ENCODE results near the gene LGALS3BP.

DNA sequence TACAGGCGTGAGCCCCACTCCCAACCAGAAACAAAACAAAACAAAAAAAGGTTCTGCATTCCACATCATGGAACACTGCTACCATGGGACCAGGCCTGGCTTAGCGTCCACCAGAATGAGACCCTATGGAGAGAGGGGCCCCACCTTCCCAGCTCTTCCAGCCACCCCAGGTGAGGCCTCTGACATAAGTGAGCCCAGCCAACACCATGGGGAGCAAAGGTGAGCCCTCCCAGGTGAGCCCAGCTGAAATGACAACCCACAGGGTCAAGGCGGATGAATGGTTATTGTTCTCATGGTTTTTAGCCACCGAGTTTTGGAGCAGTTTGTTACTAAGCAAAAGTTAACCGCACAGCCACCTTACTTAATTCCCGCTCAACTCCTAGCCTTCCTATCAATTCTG, 16.3 kb downstream of the LGALS3BP start:
- TF ChIP-seq, protein P1, sequence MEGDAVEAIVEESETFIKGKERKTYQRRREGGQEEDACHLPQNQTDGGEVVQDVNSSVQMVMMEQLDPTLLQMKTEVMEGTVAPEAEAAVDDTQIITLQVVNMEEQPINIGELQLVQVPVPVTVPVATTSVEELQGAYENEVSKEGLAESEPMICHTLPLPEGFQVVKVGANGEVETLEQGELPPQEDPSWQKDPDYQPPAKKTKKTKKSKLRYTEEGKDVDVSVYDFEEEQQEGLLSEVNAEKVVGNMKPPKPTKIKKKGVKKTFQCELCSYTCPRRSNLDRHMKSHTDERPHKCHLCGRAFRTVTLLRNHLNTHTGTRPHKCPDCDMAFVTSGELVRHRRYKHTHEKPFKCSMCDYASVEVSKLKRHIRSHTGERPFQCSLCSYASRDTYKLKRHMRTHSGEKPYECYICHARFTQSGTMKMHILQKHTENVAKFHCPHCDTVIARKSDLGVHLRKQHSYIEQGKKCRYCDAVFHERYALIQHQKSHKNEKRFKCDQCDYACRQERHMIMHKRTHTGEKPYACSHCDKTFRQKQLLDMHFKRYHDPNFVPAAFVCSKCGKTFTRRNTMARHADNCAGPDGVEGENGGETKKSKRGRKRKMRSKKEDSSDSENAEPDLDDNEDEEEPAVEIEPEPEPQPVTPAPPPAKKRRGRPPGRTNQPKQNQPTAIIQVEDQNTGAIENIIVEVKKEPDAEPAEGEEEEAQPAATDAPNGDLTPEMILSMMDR (IDR thresholded peaks at IDR 0.05 in 2 of 3, conservative IDR thresholded peaks at IDR 0.05 in 1 of 3; ENCODE audit: borderline replicate concordance in 1 of 3, insufficient read depth in 1 of 3, low read depth in 2 of 3, low read length in 2 of 3) = no peak
- TF ChIP-seq POLR2AphosphoS5 (IDR thresholded peaks at IDR 0.05; ENCODE audit: low read depth, low read length) = no peak
- no peak for TF ChIP-seq POLR2A (IDR thresholded peaks at IDR 0.05; ENCODE audit: borderline replicate concordance, extremely low read depth, insufficient read depth, insufficient read length)
- TF ChIP-seq EZH2 (IDR thresholded peaks at IDR 0.05) = no peak
- TF ChIP-seq CBX3 (IDR thresholded peaks at IDR 0.05; ENCODE audit: low read depth) = no peak
- TF ChIP-seq SIN3A (IDR thresholded peaks at IDR 0.05; ENCODE audit: low read depth) = no peak
- no peak for TF ChIP-seq ZFX (IDR thresholded peaks at IDR 0.05)
- TF ChIP-seq TCF7L2 (IDR thresholded peaks at IDR 0.05; ENCODE audit: borderline replicate concordance, extremely low read depth, insufficient read depth, insufficient read length) = no peak
- TF ChIP-seq, protein P2, sequence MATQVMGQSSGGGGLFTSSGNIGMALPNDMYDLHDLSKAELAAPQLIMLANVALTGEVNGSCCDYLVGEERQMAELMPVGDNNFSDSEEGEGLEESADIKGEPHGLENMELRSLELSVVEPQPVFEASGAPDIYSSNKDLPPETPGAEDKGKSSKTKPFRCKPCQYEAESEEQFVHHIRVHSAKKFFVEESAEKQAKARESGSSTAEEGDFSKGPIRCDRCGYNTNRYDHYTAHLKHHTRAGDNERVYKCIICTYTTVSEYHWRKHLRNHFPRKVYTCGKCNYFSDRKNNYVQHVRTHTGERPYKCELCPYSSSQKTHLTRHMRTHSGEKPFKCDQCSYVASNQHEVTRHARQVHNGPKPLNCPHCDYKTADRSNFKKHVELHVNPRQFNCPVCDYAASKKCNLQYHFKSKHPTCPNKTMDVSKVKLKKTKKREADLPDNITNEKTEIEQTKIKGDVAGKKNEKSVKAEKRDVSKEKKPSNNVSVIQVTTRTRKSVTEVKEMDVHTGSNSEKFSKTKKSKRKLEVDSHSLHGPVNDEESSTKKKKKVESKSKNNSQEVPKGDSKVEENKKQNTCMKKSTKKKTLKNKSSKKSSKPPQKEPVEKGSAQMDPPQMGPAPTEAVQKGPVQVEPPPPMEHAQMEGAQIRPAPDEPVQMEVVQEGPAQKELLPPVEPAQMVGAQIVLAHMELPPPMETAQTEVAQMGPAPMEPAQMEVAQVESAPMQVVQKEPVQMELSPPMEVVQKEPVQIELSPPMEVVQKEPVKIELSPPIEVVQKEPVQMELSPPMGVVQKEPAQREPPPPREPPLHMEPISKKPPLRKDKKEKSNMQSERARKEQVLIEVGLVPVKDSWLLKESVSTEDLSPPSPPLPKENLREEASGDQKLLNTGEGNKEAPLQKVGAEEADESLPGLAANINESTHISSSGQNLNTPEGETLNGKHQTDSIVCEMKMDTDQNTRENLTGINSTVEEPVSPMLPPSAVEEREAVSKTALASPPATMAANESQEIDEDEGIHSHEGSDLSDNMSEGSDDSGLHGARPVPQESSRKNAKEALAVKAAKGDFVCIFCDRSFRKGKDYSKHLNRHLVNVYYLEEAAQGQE (IDR thresholded peaks at IDR 0.05; ENCODE audit: low read depth) = no peak
- TF ChIP-seq YY1 (IDR thresholded peaks at IDR 0.05; ENCODE audit: extremely low read depth, insufficient replicate concordance, low read depth, low read length) = no peak
